GM19372 (cell line): Measurements from ENCODE around the gene ALDOA.
"Not testable (repeated sequence)": the region's sequence is repeated elsewhere in the genome, so short reads cannot be mapped to it uniquely, and the experiment has no call there.

ENCODE experiments used
- ATAC-seq: cut with Tn5 transposase; IDR thresholded peaks from one replicate; pipeline ENCODE4 v1.9.1; 2021; ENCODE audit warnings: mild to moderate bottlenecking, low read depth, moderate library complexity; ENCODE audit not compliant: unreplicated experiment

The ALDOA gene

GRCh38 chr16:30040221-30040620 is 25.3 kb upstream of the ALDOA start:
- ATAC-seq: no peak

DNA sequence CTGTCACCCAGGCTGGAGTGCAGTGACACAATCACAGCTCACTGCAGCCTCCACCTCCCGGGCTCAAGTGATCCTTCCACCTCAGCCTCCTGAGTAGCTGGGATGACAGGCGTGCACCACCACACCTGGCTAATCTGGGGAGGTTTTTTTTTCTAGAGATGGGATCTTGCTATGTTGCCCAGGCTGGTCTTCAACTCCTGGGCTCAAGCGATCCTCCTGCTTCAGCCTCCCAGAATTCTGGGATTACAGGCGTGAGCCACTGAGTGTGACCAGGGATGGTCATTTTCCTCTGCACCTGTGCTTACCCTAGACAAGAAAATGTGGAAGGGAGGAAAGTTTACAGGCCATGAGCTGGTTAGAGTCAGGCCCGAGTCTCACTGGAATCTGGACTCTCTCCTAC is 24.9 kb upstream of the ALDOA start:
- ATAC-seq: not testable (repeated sequence)

GRCh38 chr16:30041841-30042240 is 23.7 kb upstream of the ALDOA start:
- ATAC-seq: no peak

DNA sequence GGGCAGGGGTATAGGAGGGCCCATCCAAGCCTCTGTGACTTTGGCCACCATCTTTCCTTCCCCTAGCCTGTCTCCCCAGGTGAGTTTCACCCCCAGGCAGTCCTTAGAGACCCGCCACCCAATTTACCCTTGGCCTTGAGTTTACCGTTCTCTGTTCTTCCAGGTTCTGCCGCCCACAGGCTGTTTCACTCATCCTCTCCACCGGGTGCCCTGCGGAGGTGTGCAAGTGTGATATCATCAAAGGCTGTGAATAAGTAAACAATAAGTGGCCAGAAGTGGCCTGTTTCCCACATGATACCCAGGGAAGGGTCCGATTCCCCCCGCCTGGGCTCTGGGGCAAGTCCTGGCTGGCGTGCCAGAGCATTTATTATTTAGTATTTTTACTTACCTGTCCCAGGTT is 19.4 kb upstream of the ALDOA start:
- ATAC-seq: no peak

- no peak for ATAC-seq
These were observed 19.0 kb upstream of the ALDOA start for GRCh38 chr16:30046588-30046987.

DNA sequence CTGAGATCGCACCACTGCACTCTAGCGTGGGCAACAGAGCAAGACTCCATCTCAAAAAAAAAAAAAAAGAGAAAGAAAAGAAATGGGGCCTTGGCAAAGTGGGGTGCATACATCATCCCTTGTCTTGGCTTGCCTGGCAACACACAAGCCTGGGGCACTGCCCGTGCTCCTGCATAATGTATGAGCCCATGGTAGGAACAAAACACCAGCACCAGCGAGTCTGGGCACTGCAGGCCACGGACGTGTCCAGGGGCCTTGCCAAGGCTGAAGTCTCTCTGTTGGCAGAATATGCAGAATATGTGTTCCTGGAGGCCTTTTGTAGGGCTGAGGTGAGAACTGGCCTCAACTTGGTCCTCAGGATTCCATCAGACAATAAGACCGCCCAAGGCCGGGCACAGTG is 15.7 kb upstream of the ALDOA start:
- ATAC-seq: no peak

- ATAC-seq: no peak
These were observed 14.0 kb upstream of the ALDOA start for GRCh38 chr16:30051518-30051917.

- ATAC-seq: no peak
These were observed 12.7 kb upstream of the ALDOA start for GRCh38 chr16:30052671-30053372.

GRCh38 chr16:30053376-30054015 is 12.1 kb upstream of the ALDOA start:
- ATAC-seq: no peak

DNA sequence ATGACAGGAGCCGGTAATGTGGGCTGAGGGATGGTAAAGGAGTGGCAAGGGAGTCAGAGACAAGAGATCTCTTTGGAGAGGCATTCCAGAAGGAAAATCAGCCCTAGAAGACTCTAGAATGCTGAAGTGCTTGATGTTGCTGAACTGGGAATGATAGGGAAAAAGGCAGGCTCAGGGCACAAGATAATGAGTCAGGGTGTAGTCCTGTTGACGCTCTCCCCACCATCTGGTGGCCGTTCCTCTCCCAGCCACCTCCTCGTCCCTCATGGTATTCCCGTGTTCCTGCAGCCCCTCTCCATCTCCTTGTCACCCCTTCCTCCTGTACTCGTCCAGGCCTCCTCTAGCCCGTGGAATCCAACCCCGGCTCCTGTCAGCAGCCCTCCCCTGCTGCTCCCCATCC is 11.1 kb upstream of the ALDOA start:
- no peak for ATAC-seq

DNA sequence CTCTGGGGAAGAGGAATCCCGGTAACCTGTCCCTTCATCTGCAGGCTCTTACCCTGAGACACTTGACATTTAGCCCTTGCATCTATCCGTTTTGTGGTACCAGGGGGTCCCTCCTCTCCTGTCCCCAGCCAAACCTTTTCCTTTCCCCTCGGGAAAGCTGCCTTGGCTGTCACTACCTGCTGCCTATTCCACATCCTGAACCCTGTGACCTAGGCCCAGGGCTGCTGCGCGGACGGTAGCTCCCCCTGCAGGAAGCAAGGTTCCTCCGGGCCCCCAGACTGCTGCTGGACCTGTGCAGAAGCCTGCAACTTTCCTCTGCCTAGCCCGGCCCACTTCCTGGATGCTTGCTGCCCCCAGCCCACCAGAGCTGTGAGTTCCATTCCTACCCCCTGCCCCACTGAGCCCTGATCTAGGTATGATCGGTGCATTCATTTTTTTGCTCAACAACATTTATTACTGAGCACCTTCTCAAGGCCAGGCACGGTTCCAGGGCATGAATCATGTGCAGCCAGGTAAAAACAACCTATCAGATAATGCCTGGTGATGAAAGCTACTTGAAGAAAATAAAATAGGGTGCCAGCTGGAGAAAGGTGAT is 10.5 kb upstream of the ALDOA start:
- ATAC-seq: no peak

DNA sequence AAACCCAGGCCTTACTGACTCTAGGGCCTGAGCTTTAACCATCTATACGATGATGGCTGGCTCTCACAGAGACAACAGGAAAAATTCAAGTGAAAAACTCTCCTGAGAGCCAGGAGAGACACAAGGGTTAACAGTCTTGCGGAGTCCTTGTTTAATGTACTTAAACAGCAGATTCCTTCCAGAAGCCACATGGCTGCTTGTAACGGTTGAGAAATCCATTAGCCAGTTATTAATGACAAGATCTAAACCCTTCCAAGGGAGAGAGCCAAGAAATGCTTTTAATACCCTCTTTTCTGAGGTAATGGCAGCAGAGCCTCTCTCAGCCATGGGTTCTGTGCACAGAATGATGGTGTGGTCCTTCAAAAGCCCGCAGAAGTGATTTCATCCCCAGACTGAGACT is 5.2 kb upstream of the ALDOA start:
- no peak for ATAC-seq

DNA sequence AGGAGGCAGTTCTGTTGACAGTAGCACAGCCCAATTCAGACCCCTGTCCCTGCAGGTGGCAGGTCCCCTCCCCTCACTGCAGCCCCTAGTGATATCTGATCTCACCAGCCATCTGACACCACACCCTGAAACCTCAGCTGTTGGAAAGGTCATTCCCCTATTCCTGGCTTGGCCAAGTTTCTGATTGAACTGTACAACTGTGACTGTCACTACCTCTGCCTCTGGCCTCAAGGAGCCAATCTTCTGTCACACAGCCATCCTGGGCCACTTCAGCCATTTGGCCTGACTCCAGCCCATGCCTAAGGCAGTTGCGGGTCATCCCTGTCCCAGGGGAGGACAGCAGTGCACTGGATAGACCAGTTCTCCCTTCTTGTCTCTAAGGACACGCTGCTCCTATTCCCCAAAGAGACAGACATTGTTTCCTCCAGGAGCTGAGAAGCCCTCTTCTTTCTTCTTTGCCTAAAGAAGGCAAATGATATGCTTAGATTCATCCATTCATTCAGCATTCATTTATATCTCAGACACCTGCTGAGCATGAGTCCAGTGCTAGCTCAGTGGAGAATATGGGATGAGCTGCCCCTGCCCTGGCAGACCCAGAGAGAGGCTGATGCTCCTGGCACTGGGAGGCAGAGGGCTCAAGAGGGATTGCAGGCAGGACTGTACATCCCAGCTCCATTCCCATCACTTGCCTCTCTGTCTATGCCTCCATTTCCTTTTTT is 4.6 kb upstream of the ALDOA start:
- ATAC-seq: no peak

DNA sequence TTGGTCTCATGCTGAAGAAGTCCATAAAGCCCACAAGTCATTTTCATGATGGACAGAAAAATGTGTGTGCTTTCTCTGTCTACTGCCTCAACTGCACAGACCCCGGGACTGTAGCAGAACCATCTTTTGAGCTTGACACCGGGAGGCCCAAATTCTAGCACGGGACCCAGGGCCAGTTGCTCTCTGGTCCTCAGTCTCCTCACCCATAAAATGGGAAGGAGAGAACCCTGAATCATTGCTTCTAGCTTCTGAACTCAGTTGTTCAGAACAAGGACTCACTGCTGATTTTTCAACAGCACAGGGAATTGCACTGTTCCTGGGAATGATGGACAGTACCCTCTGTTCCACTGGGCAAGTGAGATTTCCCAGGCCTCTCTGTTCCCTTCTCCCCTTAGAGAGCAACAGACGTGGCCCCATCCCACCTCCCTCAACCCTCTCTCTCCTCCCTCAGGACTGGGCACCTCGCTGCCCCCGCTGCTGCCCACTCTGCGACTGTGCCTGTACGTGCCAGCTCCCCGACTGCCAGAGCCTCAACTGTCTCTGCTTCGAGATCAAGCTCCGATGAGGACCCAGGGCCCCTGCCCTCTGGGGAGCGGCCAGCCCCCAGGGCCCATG is 2.2 kb upstream of the ALDOA start:
- ATAC-seq: no peak

- no peak for ATAC-seq
These were observed 1.4 kb upstream of the ALDOA start for GRCh38 chr16:30063893-30064728.

DNA sequence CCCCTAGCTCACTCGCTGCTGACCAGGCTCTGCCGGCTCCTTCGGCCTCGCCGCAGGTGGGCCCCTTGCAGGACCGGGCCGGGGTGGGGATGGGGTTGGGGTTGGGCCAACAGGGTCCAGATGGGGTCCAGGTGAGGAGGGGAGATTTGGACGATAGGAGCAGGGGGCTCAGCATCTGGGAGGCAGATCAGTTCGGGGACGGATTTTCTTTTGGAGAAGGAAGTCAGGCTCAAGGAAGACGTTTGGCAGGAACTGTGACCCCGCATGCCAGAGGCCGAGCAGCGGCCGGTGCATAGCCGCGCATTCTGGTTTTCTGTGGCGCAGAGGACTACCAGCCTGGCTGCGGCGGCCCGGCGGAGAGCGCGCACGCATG is 845 bp upstream of the ALDOA start:
- no peak for ATAC-seq

- ATAC-seq: no peak
These were observed 592 bp downstream of the ALDOA start for GRCh38 chr16:30065943-30066760.

DNA sequence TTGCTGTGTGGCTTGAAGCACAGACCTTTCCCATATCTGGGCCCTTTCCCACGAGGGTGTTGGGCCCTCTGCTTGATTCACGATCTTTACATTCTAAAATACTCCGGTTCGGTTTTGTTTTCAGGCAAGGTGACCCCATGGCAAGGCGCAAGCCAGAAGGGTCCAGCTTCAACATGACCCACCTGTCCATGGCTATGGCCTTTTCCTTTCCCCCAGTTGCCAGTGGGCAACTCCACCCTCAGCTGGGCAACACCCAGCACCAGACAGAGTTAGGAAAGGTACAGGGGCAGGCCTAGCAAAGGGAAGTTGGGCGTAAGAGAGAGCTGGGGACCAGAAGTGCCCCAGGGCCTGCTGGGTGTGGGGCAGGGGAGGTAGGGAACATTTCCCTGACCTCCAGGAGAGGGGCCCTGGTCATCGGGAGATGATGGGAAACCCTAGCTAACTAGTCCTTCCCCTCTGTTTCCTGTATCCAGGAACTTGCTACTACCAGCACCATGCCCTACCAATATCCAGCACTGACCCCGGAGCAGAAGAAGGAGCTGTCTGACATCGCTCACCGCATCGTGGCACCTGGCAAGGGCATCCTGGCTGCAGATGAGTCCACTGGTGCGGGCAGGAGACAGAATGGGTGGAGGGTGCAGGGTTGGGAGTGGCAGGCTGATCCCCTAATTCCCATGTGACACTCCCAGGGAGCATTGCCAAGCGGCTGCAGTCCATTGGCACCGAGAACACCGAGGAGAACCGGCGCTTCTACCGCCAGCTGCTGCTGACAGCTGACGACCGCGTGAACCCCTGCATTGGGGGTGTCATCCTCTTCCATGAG is 1.4 kb downstream of the ALDOA start:
- ATAC-seq: no peak

DNA sequence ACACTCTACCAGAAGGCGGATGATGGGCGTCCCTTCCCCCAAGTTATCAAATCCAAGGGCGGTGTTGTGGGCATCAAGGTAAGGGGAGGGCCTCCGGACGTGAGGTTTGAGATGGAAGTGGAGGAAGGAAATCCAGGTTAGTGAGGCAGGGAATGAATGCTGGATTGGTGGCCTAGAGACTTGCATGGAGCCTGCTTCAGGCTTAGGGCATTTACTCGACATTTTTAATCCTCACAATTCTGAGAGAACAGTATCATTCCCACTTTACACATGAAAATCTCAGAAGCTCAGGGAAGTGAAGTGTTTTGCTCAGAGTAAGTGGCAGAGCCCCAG is 2.0 kb downstream of the ALDOA start:
- ATAC-seq: no peak
